K562 (cell line): ENCODE results near the gene NUP188. TPM values are rescaled to one million over a fixed set of nuclear protein-coding genes. Genes with fewer than 3 reads are reported as not detected.
A peak's percentile ranks its signal among the peaks of the same experiment; 100 is the strongest.

ENCODE experiments used
- CREB1 ChIP-seq, 2 experiments: sonication (generic) in 1 of 2; formaldehyde crosslinking in 1 of 2; IDR thresholded peaks; 2 replicates each; pipeline versions ENCODE4 v1.6.1 to v1.8.0; 2012 to 2022; ENCODE audit warnings: inconsistent platforms in 1 of 2, mild to moderate bottlenecking in 1 of 2, missing genetic modification reagents in 1 of 2, moderate library complexity in 1 of 2
- EGR1 ChIP-seq: fragments of 450-650 bp; conservative IDR thresholded peaks from 2 replicates; pipeline ENCODE4 v1.6.1; 2017; ENCODE audit warnings: mild to moderate bottlenecking
- EWSR1 ChIP-seq: fragments of 450-650 bp; IDR thresholded peaks from 2 replicates; pipeline ENCODE4 v1.6.1; 2018; ENCODE audit warnings: borderline replicate concordance, mild to moderate bottlenecking, low read depth, moderate library complexity; ENCODE audit not compliant: partially characterized antibody
- FOXJ2 ChIP-seq: fragments of 200-800 bp; sonication (Bioruptor generic); IDR thresholded peaks from 2 replicates; pipeline ENCODE4 v1.6.1; 2016; ENCODE audit warnings: missing genetic modification characterization, missing compliant biosample characterization
- FOXK1 ChIP-seq: sonication (generic); formaldehyde crosslinking; IDR thresholded peaks from 2 replicates; pipeline ENCODE4 v1.8.0; 2022; ENCODE audit warnings: missing genetic modification reagents, mild to moderate bottlenecking, borderline replicate concordance
- GATAD2A ChIP-seq: fragments of 450-650 bp; IDR thresholded peaks from 2 replicates; pipeline ENCODE4 v1.6.1; 2017
- GTF2A2 ChIP-seq: IDR thresholded peaks from 2 replicates; pipeline ENCODE4 v1.6.1; 2016; ENCODE audit warnings: mild to moderate bottlenecking, missing genetic modification characterization, missing compliant biosample characterization
- KDM2B ChIP-seq: fragments of 250-450 bp; sonication (Bioruptor Pico); IDR thresholded peaks from 2 replicates; pipeline ENCODE4 v1.8.0; 2021; ENCODE audit warnings: mild to moderate bottlenecking, moderate library complexity
- MTF1 ChIP-seq: fragments of 250-450 bp; sonication (Bioruptor Pico); IDR thresholded peaks from 2 replicates; pipeline ENCODE4 v1.9.0; 2021; ENCODE audit warnings: moderate library complexity, mild to moderate bottlenecking, inconsistent platforms, borderline replicate concordance
- NELFE ChIP-seq: IDR thresholded peaks from 2 replicates; pipeline ENCODE4 v1.6.1; 2011; ENCODE audit warnings: mild to moderate bottlenecking; ENCODE audit not compliant: insufficient read depth, insufficient read length
- PHF20 ChIP-seq: fragments of 450-650 bp; IDR thresholded peaks from 2 replicates; pipeline ENCODE4 v1.6.1; 2018; ENCODE audit not compliant: partially characterized antibody
- PPARD ChIP-seq: fragments of 250-450 bp; sonication (Bioruptor Pico); IDR thresholded peaks from 2 replicates; pipeline ENCODE4 v1.8.0; 2022; ENCODE audit warnings: inconsistent platforms, mild to moderate bottlenecking, moderate library complexity
- SIN3A ChIP-seq, 2 experiments: fragments of 150-350 bp in 1 of 2; IDR thresholded peaks; 2 replicates each; pipeline ENCODE4 v1.6.1; 2011 to 2016; ENCODE audit warnings: borderline replicate concordance in 2 of 2, low read depth in 2 of 2, low read length in 2 of 2, mild to moderate bottlenecking in 2 of 2, moderate library complexity in 2 of 2; ENCODE audit not compliant: control insufficient read depth in 1 of 2
- TCF7 ChIP-seq: sonication (generic); IDR thresholded peaks from 2 replicates; pipeline ENCODE4 v1.6.1; 2016; ENCODE audit warnings: antibody characterized with exemption, borderline replicate concordance
- TCFL5 ChIP-seq: fragments of 250-450 bp; sonication (Bioruptor Pico); conservative IDR thresholded peaks from 2 replicates; pipeline ENCODE4 v1.6.1; 2021; ENCODE audit warnings: mild to moderate bottlenecking, moderate library complexity, matching md5 sums
- WHSC1 ChIP-seq: IDR thresholded peaks from one replicate; pipeline ENCODE4 v1.6.1; 2012; ENCODE audit warnings: low read length, control low read depth, inconsistent platforms
- YBX1 ChIP-seq: fragments of 450-650 bp; IDR thresholded peaks from 2 replicates; pipeline ENCODE4 v1.7.1; 2016; ENCODE audit warnings: mild to moderate bottlenecking
- YY1 ChIP-seq, 3 experiments: IDR thresholded peaks; 2 replicates each; pipeline ENCODE4 v1.6.1; 2011; ENCODE audit warnings: low read length in 2 of 3, mild to moderate bottlenecking in 2 of 3, moderate library complexity in 2 of 3, borderline replicate concordance in 1 of 3, control low read depth in 1 of 3, low read depth in 1 of 3; ENCODE audit not compliant: insufficient read depth in 3 of 3, insufficient replicate concordance in 2 of 3, control insufficient read depth in 1 of 3, insufficient read length in 1 of 3; ENCODE audit errors: extremely low read depth in 1 of 3
- ZNF165 ChIP-seq: fragments of 250-450 bp; sonication (Bioruptor Pico); IDR thresholded peaks from 2 replicates; pipeline ENCODE4 v1.4.0; 2020; ENCODE audit warnings: borderline replicate concordance
- ZNF175 ChIP-seq: fragments of 200-800 bp; sonication (Bioruptor generic); IDR thresholded peaks from 2 replicates; pipeline ENCODE4 v1.6.1; 2016; ENCODE audit warnings: low read depth, mild to moderate bottlenecking, missing genetic modification characterization, missing compliant biosample characterization
- ZNF217 ChIP-seq: sonication (generic); formaldehyde crosslinking; IDR thresholded peaks from 2 replicates; pipeline ENCODE4 v1.8.0; 2022; ENCODE audit warnings: mild to moderate bottlenecking, missing genetic modification reagents
- ZNF445 ChIP-seq: fragments of 250-450 bp; sonication (Bioruptor Pico); IDR thresholded peaks from 2 replicates; pipeline ENCODE4 v1.4.0; 2020; ENCODE audit warnings: low read depth, mild to moderate bottlenecking, moderate library complexity
- ZNF584 ChIP-seq: fragments of 200-800 bp; sonication (Bioruptor generic); IDR thresholded peaks from 2 replicates; pipeline ENCODE4 v1.6.1; 2016; ENCODE audit warnings: low read depth, mild to moderate bottlenecking, missing genetic modification characterization, missing compliant biosample characterization
- polyA plus RNA-seq, 8 experiments: library from polyadenylated mRNA; depleted of rRNA in 4 of 8; stranded (reverse) in 5 of 8; unstranded in 3 of 8; fragments of >200 nt; fragmentation: Nextera tagmentation in 2 of 8; fragmentation: Illumina TruSeq in 1 of 8; extraction: Ambion mirVana in 2 of 8; extraction: Trizol in 1 of 8; gene quantifications; 2 replicates each; pipeline versions ENCODE4 v1.2.1 to v1.2.3, GENCODE V29; 2011 to 2014; ENCODE audit warnings: inconsistent platforms in 1 of 8, missing spikeins in 1 of 8
- total RNA-seq, 7 experiments: library from RNA; depleted of rRNA in 6 of 7; stranded (reverse); fragments of >200 nt in 6 of 7; fragmentation: Illumina TruSeq in 2 of 7; extraction: Trizol in 2 of 7; gene quantifications; 2 replicates each; pipeline versions ENCODE4 v1.2.1 to v1.2.3, GENCODE V29; 2011 to 2021; ENCODE audit warnings: low replicate concordance in 1 of 7
- TF ChIP-seq, protein P1 (sequence below): fragments of 250-450 bp; sonication (Bioruptor Pico); IDR thresholded peaks from 2 replicates; pipeline ENCODE4 v1.8.0; 2022; ENCODE audit warnings: moderate library complexity, mild to moderate bottlenecking, inconsistent platforms
- TF ChIP-seq, protein P2 (sequence below): IDR thresholded peaks from 3 replicates; pipeline ENCODE4 v1.6.1; 2011; ENCODE audit warnings: borderline replicate concordance, mild to moderate bottlenecking; ENCODE audit not compliant: insufficient read length, insufficient read depth

NUP188 gene
- total and polyA plus RNA-seq, 9 of the 15 experiments (the other 6 are each of a cell fraction or from before 2014, with no cell fraction given), result 11.7 to 135 (median 70.6) TPM

DNA sequence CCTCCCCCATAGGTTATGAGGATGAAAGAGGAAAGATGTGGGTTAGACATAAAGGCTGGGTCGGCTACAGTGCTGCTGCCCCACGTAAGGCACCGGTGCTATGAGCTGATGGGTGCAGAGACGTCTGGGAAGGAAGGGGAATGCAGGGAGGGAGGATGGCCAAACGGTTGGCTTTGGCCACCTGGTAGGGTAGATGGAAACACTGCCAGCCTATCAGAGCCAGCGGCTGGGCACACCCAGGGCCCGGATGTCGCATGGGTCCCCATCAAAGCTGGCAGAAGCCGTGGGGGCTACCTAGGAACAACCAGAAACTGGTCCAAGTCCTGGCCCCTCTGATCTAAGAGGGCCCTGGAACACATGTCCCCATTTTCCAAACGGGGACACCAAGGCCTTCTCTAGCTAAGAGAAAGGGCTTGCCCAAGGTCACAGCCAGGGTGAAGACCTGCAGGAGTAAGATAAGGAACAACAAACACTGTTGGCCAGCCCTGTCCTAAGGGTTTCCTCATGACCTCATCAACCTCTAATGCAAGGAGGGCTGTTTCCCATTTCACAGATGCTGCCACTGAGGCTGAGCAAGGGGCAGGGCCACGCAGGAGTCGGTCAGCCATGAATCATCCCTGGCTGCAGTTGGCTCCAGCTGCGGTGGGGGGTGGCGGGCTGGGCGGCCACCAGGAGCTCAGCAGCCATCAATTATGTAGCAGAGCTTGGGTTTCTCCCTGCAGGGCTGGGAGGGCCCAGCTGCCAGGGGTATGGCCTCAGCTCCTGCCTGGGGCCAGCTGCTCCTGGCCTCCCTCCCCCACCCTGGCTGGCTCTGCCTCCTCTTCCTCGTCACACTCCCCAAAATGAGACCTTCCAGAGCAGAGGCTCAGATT is 75.8 kb downstream of the NUP188 start (continued):
- TF ChIP-seq TCF7 (no peak), CREB1 (IDR thresholded peaks at IDR 0.05) (peak; percentile 53; the same call in 1 of the 2 replicates), CREB1 (CRISPR knock-in tag; IDR thresholded peaks at IDR 0.05) (peak; percentile 70; the same call in 1 of the 2 replicates), GATAD2A (no peak), NELFE (no peak), ZNF584 (CRISPR knock-in tag) (peak; percentile 77; the same call in 1 of the 2 replicates), TCFL5 (CRISPR knock-in tag) (no peak), WHSC1 (no peak), EWSR1 (no peak), GTF2A2 (tag) (no peak), ZNF165 (CRISPR knock-in tag) (no peak), MTF1 (CRISPR knock-in tag) (no peak), ZNF445 (no peak), PPARD (CRISPR knock-in tag) (no peak), EGR1 (no peak), ZNF217 (CRISPR knock-in tag) (no peak), PHF20 (peak; percentile 64), YBX1 (no peak), KDM2B (CRISPR knock-in tag) (no peak), FOXK1 (CRISPR knock-in tag) (no peak), SIN3A (IDR thresholded peaks at IDR 0.05; ENCODE audit: borderline replicate concordance in 2 of 2, control insufficient read depth in 1 of 2, low read depth in 2 of 2, low read length in 2 of 2) (peak; percentile 20 to 50; a peak in 2 of 4 replicates), ZNF175 (CRISPR knock-in tag) (no peak), FOXJ2 (tag) (no peak), YY1 (IDR thresholded peaks at IDR 0.05; ENCODE audit: borderline replicate concordance in 1 of 3, control insufficient read depth in 1 of 3, extremely low read depth in 1 of 3, insufficient read depth in 3 of 3, insufficient read length in 1 of 3, insufficient replicate concordance in 2 of 3, low read depth in 1 of 3, low read length in 2 of 3) (peak in 2 of 3 experiments; percentile 69 to 75)
- TF ChIP-seq, protein P1, sequence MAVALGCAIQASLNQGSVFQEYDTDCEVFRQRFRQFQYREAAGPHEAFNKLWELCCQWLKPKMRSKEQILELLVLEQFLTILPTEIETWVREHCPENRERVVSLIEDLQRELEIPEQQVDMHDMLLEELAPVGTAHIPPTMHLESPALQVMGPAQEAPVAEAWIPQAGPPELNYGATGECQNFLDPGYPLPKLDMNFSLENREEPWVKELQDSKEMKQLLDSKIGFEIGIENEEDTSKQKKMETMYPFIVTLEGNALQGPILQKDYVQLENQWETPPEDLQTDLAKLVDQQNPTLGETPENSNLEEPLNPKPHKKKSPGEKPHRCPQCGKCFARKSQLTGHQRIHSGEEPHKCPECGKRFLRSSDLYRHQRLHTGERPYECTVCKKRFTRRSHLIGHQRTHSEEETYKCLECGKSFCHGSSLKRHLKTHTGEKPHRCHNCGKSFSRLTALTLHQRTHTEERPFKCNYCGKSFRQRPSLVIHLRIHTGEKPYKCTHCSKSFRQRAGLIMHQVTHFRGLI (CRISPR knock-in tag), result no peak
- TF ChIP-seq, protein P2, sequence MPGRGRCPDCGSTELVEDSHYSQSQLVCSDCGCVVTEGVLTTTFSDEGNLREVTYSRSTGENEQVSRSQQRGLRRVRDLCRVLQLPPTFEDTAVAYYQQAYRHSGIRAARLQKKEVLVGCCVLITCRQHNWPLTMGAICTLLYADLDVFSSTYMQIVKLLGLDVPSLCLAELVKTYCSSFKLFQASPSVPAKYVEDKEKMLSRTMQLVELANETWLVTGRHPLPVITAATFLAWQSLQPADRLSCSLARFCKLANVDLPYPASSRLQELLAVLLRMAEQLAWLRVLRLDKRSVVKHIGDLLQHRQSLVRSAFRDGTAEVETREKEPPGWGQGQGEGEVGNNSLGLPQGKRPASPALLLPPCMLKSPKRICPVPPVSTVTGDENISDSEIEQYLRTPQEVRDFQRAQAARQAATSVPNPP, result no peak
